HG02840 (cell line): Measurements from ENCODE around the gene CCHCR1.
"Not testable (repeated sequence)": the region's sequence is repeated elsewhere in the genome, so short reads cannot be mapped to it uniquely, and the experiment has no call there.

ENCODE experiments used
- ATAC-seq: cut with Tn5 transposase; IDR thresholded peaks from one replicate; pipeline ENCODE4 v1.9.1; 2021; ENCODE audit warnings: mild to moderate bottlenecking, moderate library complexity, moderate number of reproducible peaks; ENCODE audit not compliant: unreplicated experiment, low FRiP score

Gene CCHCR1

GRCh38 chr6:31183859-31184258 is 26.3 kb upstream of the CCHCR1 start:
- not testable (repeated sequence) for ATAC-seq

- ATAC-seq: not testable (repeated sequence)
Measured at GRCh38 chr6:31183287-31183686, 25.7 kb upstream of the CCHCR1 start.

- ATAC-seq: no peak
Measured at GRCh38 chr6:31180500-31180899, 22.9 kb upstream of the CCHCR1 start.

GRCh38 chr6:31179896-31180295 is 22.3 kb upstream of the CCHCR1 start:
- no peak for ATAC-seq

- no peak for ATAC-seq
Measured at GRCh38 chr6:31179042-31179386, 21.4 kb upstream of the CCHCR1 start.

GRCh38 chr6:31178143-31179041 is 20.8 kb upstream of the CCHCR1 start:
- ATAC-seq: no peak

GRCh38 chr6:31175971-31176370 is 18.4 kb upstream of the CCHCR1 start:
- no peak for ATAC-seq

- no peak for ATAC-seq
Measured at GRCh38 chr6:31174378-31174777, 16.8 kb upstream of the CCHCR1 start.

GRCh38 chr6:31173406-31173805 is 15.8 kb upstream of the CCHCR1 start:
- no peak for ATAC-seq

- no peak for ATAC-seq
Measured at GRCh38 chr6:31172973-31173384, 15.4 kb upstream of the CCHCR1 start.

- no peak for ATAC-seq
Measured at GRCh38 chr6:31171931-31172905, 14.6 kb upstream of the CCHCR1 start.

- no peak for ATAC-seq
Measured at GRCh38 chr6:31170987-31171671, 13.5 kb upstream of the CCHCR1 start.

- no peak for ATAC-seq
Measured at GRCh38 chr6:31170600-31170881, 12.9 kb upstream of the CCHCR1 start, which contains the start of gene POU5F1. TSS of gene POU5F1 (minus strand) at chr6:31170682. CDS start at chr6:31170620, 62 bp downstream.

GRCh38 chr6:31169858-31170599 is 12.4 kb upstream of the CCHCR1 start:
- ATAC-seq: not testable (repeated sequence)

GRCh38 chr6:31169123-31169857 is 11.7 kb upstream of the CCHCR1 start:
- no peak for ATAC-seq

GRCh38 chr6:31168606-31169005 is 11.0 kb upstream of the CCHCR1 start:
- ATAC-seq: no peak

- ATAC-seq: no peak
Measured at GRCh38 chr6:31165986-31166385, 8.4 kb upstream of the CCHCR1 start.

GRCh38 chr6:31165064-31165832 is 7.6 kb upstream of the CCHCR1 start:
- ATAC-seq: peak; percentile 56
